ENCODE measurements around the gene SLC11A1. TPM values are rescaled to one million over a fixed set of nuclear protein-coding genes. Genes with fewer than 3 reads are reported as not detected.

The SLC11A1 gene
- total and polyA plus RNA-seq, 2 experiments from 2014 or later: 0.60 to 0.74 TPM

DNA sequence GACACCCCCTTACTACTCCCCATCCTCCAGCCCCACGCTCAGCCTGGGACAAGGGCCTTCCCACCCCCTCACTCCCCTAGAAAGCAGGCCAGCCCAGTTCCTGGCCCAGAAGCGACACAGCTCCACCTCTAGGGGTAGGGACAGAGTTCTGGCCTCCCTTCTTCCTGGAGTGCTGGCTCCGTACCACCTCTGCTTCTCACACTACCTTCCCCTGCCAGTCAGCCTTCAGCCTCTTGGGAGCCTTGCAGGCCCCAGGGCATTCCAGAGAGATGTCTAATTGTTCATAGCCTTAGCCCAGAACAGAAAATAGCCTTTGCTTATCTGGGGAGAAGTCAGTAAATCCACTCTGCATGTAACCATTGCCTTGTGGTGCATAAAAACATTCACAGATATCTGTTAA is 38.5 kb upstream of the SLC11A1 start:
- H3K27me3 ChIP-seq: no peaks in the 10 kb centered on the region
- H3K27ac ChIP-seq: peak overlapping the region; percentile 66
- H3K4me3 ChIP-seq: no peak overlapping the region
- TF ChIP-seq, protein P1, sequence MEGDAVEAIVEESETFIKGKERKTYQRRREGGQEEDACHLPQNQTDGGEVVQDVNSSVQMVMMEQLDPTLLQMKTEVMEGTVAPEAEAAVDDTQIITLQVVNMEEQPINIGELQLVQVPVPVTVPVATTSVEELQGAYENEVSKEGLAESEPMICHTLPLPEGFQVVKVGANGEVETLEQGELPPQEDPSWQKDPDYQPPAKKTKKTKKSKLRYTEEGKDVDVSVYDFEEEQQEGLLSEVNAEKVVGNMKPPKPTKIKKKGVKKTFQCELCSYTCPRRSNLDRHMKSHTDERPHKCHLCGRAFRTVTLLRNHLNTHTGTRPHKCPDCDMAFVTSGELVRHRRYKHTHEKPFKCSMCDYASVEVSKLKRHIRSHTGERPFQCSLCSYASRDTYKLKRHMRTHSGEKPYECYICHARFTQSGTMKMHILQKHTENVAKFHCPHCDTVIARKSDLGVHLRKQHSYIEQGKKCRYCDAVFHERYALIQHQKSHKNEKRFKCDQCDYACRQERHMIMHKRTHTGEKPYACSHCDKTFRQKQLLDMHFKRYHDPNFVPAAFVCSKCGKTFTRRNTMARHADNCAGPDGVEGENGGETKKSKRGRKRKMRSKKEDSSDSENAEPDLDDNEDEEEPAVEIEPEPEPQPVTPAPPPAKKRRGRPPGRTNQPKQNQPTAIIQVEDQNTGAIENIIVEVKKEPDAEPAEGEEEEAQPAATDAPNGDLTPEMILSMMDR (IDR thresholded peaks at IDR 0.05; ENCODE audit: poor library complexity): no peak
- no peak for TF ChIP-seq EZH2 (IDR thresholded peaks at IDR 0.05; ENCODE audit: borderline replicate concordance)
- TF ChIP-seq EZH2phosphoT487 (IDR thresholded peaks at IDR 0.05; ENCODE audit: low read depth, severe bottlenecking, unreplicated experiment): no peak
- no peaks in the 10 kb centered on the region for H4K20me1 ChIP-seq (ENCODE audit: insufficient read depth, poor library complexity, severe bottlenecking)
- H3K9me2 ChIP-seq (replicated peaks; ENCODE audit: insufficient read depth): no peaks in the 10 kb centered on the region
- H3K79me2 ChIP-seq: no peaks in the 10 kb centered on the region
- no peak for DNase-seq (ENCODE audit: low spot score)
- H3K4me1 ChIP-seq (ENCODE audit: insufficient read depth): peaks cover 12% of the 10 kb centered on the region
- H3K9me3 ChIP-seq (ENCODE audit: low read depth): no peaks in the 10 kb centered on the region
- H2AFZ ChIP-seq: no peak overlapping the region
- WGBS (ENCODE audit: low lambda C conversion rate, missing lambda C conversion rate): 92% methylated on average over 3 of the region's 3 CpGs
- H3K4me2 ChIP-seq: no peak overlapping the region
- H3K36me3 ChIP-seq (replicated peaks; ENCODE audit: insufficient read depth, low read depth): no peaks in the 10 kb centered on the region

DNA sequence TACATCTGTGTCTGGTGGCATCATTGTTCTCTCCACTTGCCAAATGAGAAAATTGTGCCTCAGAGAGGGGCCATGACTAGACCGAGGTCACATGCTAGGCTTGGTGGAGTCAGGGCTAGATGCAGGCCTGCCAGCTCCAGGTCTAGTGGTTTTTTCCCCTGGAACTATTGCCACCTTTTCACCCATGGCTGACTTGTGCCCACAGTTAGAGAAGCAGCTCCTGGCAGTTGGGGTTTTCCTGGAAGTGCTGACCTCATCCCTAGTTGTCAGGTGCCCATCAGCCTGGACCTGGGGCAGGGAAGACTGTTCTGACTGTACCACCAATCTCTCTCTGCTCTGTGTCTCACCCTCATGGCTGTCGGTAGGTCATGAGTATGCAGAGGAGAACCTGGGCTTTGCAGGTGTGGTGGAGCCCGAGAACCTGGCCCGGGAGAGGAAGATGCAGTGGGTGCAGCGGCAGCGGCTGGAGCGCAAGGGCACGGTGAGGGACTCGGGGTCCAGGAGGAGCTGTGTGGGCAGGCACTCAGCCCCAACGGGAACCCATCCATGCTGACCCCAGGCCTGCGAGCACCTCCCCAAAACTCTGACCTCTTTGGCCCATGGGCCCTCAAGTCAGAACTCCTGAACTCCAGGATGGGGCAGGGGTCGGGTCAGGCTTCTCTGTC is 37.9 kb upstream of the SLC11A1 start:
- H3K4me1 ChIP-seq (ENCODE audit: insufficient read depth): peaks cover 12% of the 10 kb centered on the region
- H3K9me2 ChIP-seq (replicated peaks; ENCODE audit: insufficient read depth): no peaks in the 10 kb centered on the region
- H3K27me3 ChIP-seq: no peaks in the 10 kb centered on the region
- H3K4me3 ChIP-seq: no peak overlapping the region
- 97% methylated on average over 12 of the region's 12 CpGs for WGBS (ENCODE audit: low lambda C conversion rate, missing lambda C conversion rate)
- H3K27ac ChIP-seq: peak overlapping the region; percentile 20
- H2AFZ ChIP-seq: no peak overlapping the region
- no peaks in the 10 kb centered on the region for H3K79me2 ChIP-seq
- H3K36me3 ChIP-seq (replicated peaks; ENCODE audit: insufficient read depth, low read depth): no peaks in the 10 kb centered on the region
- no peaks in the 10 kb centered on the region for H3K9me3 ChIP-seq (ENCODE audit: low read depth)
- no peak for DNase-seq (ENCODE audit: low spot score)
- TF ChIP-seq EZH2phosphoT487 (IDR thresholded peaks at IDR 0.05; ENCODE audit: low read depth, severe bottlenecking, unreplicated experiment) (no peak), EZH2 (IDR thresholded peaks at IDR 0.05; ENCODE audit: borderline replicate concordance) (no peak)
- TF ChIP-seq, protein P1 (IDR thresholded peaks at IDR 0.05; ENCODE audit: poor library complexity): no peak
- H4K20me1 ChIP-seq (ENCODE audit: insufficient read depth, poor library complexity, severe bottlenecking): no peaks in the 10 kb centered on the region
- H3K4me2 ChIP-seq: no peak overlapping the region

DNA sequence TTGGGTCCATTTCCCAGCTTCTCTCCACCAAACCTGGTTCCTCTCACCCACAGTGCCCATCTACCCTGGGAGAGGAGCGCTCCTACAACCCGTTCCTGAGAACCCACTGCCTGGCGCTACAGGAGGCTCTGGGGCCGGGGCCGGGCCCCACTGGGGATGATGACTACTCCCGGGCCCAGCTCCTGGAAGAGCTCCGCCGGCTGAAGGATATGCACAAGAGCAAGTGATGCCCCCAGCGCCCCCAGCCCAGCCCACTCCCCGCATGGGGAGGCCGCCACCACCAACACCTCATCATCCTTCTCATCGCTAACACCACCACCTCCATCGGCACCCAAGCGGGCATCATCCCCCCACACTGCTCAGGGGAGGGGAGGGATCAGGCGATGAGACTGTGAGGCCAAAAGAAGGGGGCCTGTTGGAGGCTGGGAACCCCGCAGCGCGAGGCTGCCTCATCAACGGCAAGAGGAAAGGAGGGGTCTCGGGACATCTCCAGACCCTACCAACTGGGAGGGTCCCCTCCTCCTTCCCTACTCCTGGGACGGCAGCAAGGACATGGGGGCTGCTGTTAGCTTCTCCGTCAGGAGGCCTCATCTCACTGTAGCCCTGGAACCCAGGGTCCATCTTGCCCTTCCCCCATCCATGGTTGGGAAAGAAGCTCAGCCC is 37.2 kb upstream of the SLC11A1 start:
- H2AFZ ChIP-seq: no peak overlapping the region
- WGBS (ENCODE audit: low lambda C conversion rate, missing lambda C conversion rate): 97% methylated on average over 19 of the region's 22 CpGs
- peaks cover 12% of the 10 kb centered on the region for H3K4me1 ChIP-seq (ENCODE audit: insufficient read depth)
- no peaks in the 10 kb centered on the region for H3K9me3 ChIP-seq (ENCODE audit: low read depth)
- H4K20me1 ChIP-seq (ENCODE audit: insufficient read depth, poor library complexity, severe bottlenecking): no peaks in the 10 kb centered on the region
- H3K27ac ChIP-seq: no peak overlapping the region
- H3K9me2 ChIP-seq (replicated peaks; ENCODE audit: insufficient read depth): no peaks in the 10 kb centered on the region
- no peaks in the 10 kb centered on the region for H3K79me2 ChIP-seq
- no peak for TF ChIP-seq EZH2phosphoT487 (IDR thresholded peaks at IDR 0.05; ENCODE audit: low read depth, severe bottlenecking, unreplicated experiment)
- no peak for TF ChIP-seq EZH2 (IDR thresholded peaks at IDR 0.05; ENCODE audit: borderline replicate concordance)
- TF ChIP-seq, protein P1 (IDR thresholded peaks at IDR 0.05; ENCODE audit: poor library complexity): no peak
- no peaks in the 10 kb centered on the region for H3K36me3 ChIP-seq (replicated peaks; ENCODE audit: insufficient read depth, low read depth)
- no peak overlapping the region for H3K4me2 ChIP-seq
- DNase-seq (ENCODE audit: low spot score): peak; percentile 3
- H3K4me3 ChIP-seq: no peak overlapping the region
- H3K27me3 ChIP-seq: no peaks in the 10 kb centered on the region
